OCI-LY3 (cell line): ENCODE results near the gene ALDH5A1.

Experiments
- H2AFZ ChIP-seq: fragments of 200-600, 300-600 bp; shearing (Covaris generic); 2 replicates; pipeline ENCODE4 v1.6.0; 2014; ENCODE audit warnings: antibody characterized with exemption, low read depth, low read length
- H3K27ac ChIP-seq: fragments of 200-600, 300-600 bp; sonication (generic); 2 replicates; pipeline ENCODE4 v1.5.1; 2014; ENCODE audit warnings: mild to moderate bottlenecking, low read length, moderate library complexity, mixed read lengths
- H3K27me3 ChIP-seq: fragments of 200-600, 300-600 bp; sonication (generic); 2 replicates; pipeline ENCODE4 v1.6.1; 2014; ENCODE audit warnings: low read depth, low read length, mixed read lengths
- H3K36me3 ChIP-seq: fragments of 200-600, 300-600 bp; sonication (generic); replicated peaks from 2 replicates; pipeline ENCODE3; 2014; ENCODE audit warnings: low read depth, low read length, mixed read lengths
- H3K4me1 ChIP-seq: fragments of 300-600, 200-600 bp; sonication (generic); 2 replicates; pipeline ENCODE4 v1.6.1; 2014; ENCODE audit warnings: low read length, mixed read lengths
- H3K4me2 ChIP-seq: fragments of 200-600, 300-600 bp; sonication (generic); 2 replicates; pipeline ENCODE4 v1.6.1; 2014; ENCODE audit warnings: low read length, mixed read lengths
- H3K4me3 ChIP-seq: fragments of 300-600, 200-600 bp; sonication (generic); 2 replicates; pipeline ENCODE4 v1.5.1; 2014; ENCODE audit warnings: antibody characterized with exemption, mild to moderate bottlenecking, low read length, moderate library complexity
- H3K79me2 ChIP-seq: fragments of 300-600, 200-600 bp; shearing (Covaris generic); 2 replicates; pipeline ENCODE4 v1.6.1; 2014; ENCODE audit warnings: mild to moderate bottlenecking, low read length, mixed read lengths
- H3K9ac ChIP-seq: fragments of 300-600, 200-600 bp; shearing (Covaris generic); 2 replicates; pipeline ENCODE4 v1.6.0; 2014; ENCODE audit warnings: mild to moderate bottlenecking, low read length, moderate library complexity
- H3K9me3 ChIP-seq: fragments of 200-600, 300-600 bp; shearing (Covaris generic); 2 replicates; pipeline ENCODE4 v1.6.1; 2014; ENCODE audit warnings: low read length, mixed read lengths; ENCODE audit not compliant: insufficient read depth
- H4K20me1 ChIP-seq: fragments of 200-600, 300-600 bp; sonication (generic); 2 replicates; pipeline ENCODE4 v1.6.1; 2016; ENCODE audit warnings: low read length, mixed read lengths; ENCODE audit not compliant: insufficient read depth
- CTCF ChIP-seq: fragments of 200-600, 300-600 bp; sonication (generic); IDR thresholded peaks from 2 replicates; pipeline ENCODE4 v1.5.1; 2014; ENCODE audit warnings: antibody characterized with exemption, low read length, low read depth
- EZH2phosphoT487 ChIP-seq: fragments of 200-600 bp; shearing (Covaris generic); IDR thresholded peaks from 2 replicates; pipeline ENCODE4 v1.6.1; 2018; ENCODE audit warnings: antibody characterized with exemption, mixed run types, low read depth

Gene ALDH5A1

GRCh38 chr6:24571361-24571760 lies 76.6 kb downstream of the ALDH5A1 start:
- Histone ChIP-seq H3K9ac (no peak overlapping the region), H3K27ac (no peak overlapping the region), H4K20me1 (no peaks in the 10 kb centered on the region), H3K79me2 (no peaks in the 10 kb centered on the region), H3K9me3 (no peaks in the 10 kb centered on the region), H3K4me2 (no peak overlapping the region), H3K4me1 (peaks cover 11% of the 10 kb centered on the region), H3K27me3 (no peaks in the 10 kb centered on the region), H3K36me3 (no peaks in the 10 kb centered on the region), H3K4me3 (no peak overlapping the region), H2AFZ (no peak overlapping the region)
- TF ChIP-seq CTCF (no peak), EZH2phosphoT487 (no peak)

GRCh38 chr6:24574809-24575208 lies 80.0 kb downstream of the ALDH5A1 start:
- no peak overlapping the region for H3K27ac ChIP-seq
- H3K9ac ChIP-seq, result no peak overlapping the region
- H3K9me3 ChIP-seq, result no peaks in the 10 kb centered on the region
- H3K4me1 ChIP-seq, result peaks cover 11% of the 10 kb centered on the region
- no peak overlapping the region; the same call in 1 of the 2 replicates for H3K4me3 ChIP-seq
- no peak for TF ChIP-seq CTCF
- TF ChIP-seq EZH2phosphoT487, result no peak
- no peaks in the 10 kb centered on the region for H4K20me1 ChIP-seq
- H3K4me2 ChIP-seq, result peak overlapping the region; percentile 43
- peak overlapping the region; percentile 62; the same call in 1 of the 2 replicates for H2AFZ ChIP-seq
- H3K36me3 ChIP-seq, result no peaks in the 10 kb centered on the region
- H3K79me2 ChIP-seq, result no peaks in the 10 kb centered on the region
- no peaks in the 10 kb centered on the region for H3K27me3 ChIP-seq

GRCh38 chr6:24576447-24576846 lies 81.7 kb downstream of the ALDH5A1 start:
- Histone ChIP-seq H2AFZ (no peak overlapping the region), H3K79me2 (no peaks in the 10 kb centered on the region), H3K4me1 (peaks cover 11% of the 10 kb centered on the region), H3K27ac (no peak overlapping the region), H3K36me3 (no peaks in the 10 kb centered on the region), H3K9me3 (no peaks in the 10 kb centered on the region), H3K27me3 (no peaks in the 10 kb centered on the region), H4K20me1 (no peaks in the 10 kb centered on the region), H3K9ac (no peak overlapping the region), H3K4me2 (no peak overlapping the region), H3K4me3 (no peak overlapping the region)
- no peak for TF ChIP-seq EZH2phosphoT487
- TF ChIP-seq CTCF, result no peak

GRCh38 chr6:24581084-24581669 lies 86.4 kb downstream of the ALDH5A1 start:
- H3K27ac ChIP-seq, result no peak overlapping the region
- peak; percentile 72 for TF ChIP-seq CTCF
- TF ChIP-seq EZH2phosphoT487, result no peak
- H2AFZ ChIP-seq, result no peak overlapping the region

More at GRCh38 chr6:24581084-24581669, 86.4 kb downstream of the ALDH5A1 start:
- H3K9me3 ChIP-seq, result no peaks in the 10 kb centered on the region
- no peaks in the 10 kb centered on the region for H3K36me3 ChIP-seq
- no peaks in the 10 kb centered on the region for H3K79me2 ChIP-seq
- 0 out of 2 replicates have a peak, but pooled peaks cover 3% of the 10 kb centered on the region for H3K4me1 ChIP-seq
- no peaks in the 10 kb centered on the region for H4K20me1 ChIP-seq
- H3K4me3 ChIP-seq, result no peak overlapping the region
- H3K27me3 ChIP-seq, result no peaks in the 10 kb centered on the region
- no peak overlapping the region for H3K9ac ChIP-seq
- H3K4me2 ChIP-seq, result no peak overlapping the region
